Left kidney (tissue), 2 donors: Measurements from ENCODE around the gene PPP1R16B. TPM values are rescaled to one million over a fixed set of nuclear protein-coding genes. Genes with fewer than 3 reads are reported as not detected.

Experiments used
- DNase-seq: peaks from one replicate; pipeline ENCODE4 v3.0.0-alpha.2; 2013
- polyA plus RNA-seq: library from polyadenylated mRNA; unstranded; fragments of 120-200 nt; gene quantifications from one replicate; pipeline ENCODE4 v1.2.1, GENCODE V29; 2013; ENCODE audit not compliant: insufficient read length

Gene PPP1R16B
- polyA plus RNA-seq, 1 donor = 6.9 TPM

GRCh38 chr20:38875175-38875993, 69.9 kb downstream of the PPP1R16B start:
- DNase-seq = no peak

- DNase-seq = no peak
These were observed 72.0 kb downstream of the PPP1R16B start for GRCh38 chr20:38877483-38877882.

GRCh38 chr20:38878866-38879265, 73.4 kb downstream of the PPP1R16B start:
- DNase-seq = peak; percentile 59

GRCh38 chr20:38880952-38881735, 75.6 kb downstream of the PPP1R16B start:
- DNase-seq = no peak

- DNase-seq = no peak
These were observed 76.4 kb downstream of the PPP1R16B start for GRCh38 chr20:38881806-38882440.

DNA sequence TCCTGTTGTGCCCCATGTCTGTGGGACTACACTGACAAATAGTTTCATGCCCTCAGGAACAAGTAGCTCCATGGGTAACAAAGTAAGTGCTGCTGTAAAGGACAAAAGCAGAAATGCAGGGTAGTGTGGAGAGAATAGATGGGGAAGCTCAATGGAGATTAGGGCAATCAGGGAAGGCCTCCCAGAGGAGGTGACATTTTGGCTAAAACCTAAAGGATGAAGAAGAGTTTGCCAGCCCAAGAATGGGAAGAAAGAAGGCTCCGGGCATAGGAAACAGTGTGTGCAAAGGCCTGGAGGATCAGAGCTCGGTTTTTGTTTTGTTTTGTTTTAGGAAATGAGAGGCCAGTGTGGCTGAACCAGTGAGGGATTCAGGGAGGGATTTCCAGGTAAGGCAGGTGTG, 77.1 kb downstream of the PPP1R16B start:
- no peak for DNase-seq

DNA sequence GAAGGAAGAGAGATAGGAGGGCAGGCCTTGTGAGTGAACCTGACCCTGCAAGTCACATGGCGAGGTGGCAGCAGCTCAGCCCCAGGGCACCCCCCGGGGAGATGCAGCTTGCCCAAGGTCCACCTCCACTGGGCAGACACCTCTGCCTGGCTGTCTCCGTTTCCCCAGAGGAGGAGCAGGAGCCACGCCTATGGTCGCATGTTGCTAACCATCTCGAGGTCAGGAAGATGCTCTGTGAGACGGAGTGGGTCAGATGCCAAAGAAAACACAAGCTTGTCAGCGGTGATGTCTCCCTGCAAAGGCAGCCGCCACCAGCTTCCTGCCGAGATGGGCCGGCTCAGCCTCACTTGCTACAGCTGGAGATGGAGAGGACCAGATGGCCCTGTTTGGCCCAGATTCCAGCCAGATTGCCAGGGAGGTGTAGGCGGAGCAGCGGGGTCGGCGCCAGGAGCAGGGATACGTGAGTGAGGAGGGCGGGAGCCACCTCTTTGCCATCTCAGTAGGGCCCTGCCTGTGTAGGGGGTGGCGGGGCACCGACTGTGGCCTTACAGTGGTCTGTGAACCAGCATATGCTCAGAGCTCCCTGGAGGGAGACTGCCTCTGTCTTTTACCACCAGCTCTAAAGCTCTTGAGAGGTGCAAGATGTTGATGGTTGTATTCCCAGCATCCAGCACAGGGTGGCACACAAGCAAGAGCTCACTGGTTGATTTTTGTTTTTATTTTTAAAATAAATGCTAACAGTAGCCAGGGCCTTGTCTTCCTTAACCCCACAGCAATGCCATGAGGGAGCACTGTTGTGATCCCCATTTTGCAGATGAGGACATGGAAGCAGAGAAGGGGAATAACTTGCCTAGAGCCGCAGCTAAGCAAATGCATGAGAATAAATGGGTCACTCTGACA, 77.8 kb downstream of the PPP1R16B start:
- no peak for DNase-seq

GRCh38 chr20:38883981-38884733, 78.7 kb downstream of the PPP1R16B start:
- DNase-seq = no peak

DNA sequence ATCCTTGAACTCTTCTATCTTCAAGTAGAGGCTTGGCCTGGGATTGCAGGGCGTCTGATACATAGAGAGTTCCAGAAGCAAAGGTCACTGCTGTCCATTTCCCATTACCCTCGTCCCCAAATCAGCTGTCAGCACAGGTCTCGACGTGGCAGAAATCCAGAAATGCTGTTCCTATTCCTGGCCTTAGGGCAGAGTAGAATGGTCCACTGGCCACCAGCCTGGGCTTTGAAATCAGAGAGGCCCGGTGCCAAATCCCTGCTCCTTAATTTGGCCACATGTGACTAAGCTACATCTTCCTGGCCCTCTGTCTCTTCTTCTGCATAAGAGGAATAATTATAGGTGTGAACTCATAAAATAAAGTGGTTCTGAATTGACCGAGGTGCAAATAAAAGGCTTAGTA, 79.9 kb downstream of the PPP1R16B start:
- no peak for DNase-seq

DNA sequence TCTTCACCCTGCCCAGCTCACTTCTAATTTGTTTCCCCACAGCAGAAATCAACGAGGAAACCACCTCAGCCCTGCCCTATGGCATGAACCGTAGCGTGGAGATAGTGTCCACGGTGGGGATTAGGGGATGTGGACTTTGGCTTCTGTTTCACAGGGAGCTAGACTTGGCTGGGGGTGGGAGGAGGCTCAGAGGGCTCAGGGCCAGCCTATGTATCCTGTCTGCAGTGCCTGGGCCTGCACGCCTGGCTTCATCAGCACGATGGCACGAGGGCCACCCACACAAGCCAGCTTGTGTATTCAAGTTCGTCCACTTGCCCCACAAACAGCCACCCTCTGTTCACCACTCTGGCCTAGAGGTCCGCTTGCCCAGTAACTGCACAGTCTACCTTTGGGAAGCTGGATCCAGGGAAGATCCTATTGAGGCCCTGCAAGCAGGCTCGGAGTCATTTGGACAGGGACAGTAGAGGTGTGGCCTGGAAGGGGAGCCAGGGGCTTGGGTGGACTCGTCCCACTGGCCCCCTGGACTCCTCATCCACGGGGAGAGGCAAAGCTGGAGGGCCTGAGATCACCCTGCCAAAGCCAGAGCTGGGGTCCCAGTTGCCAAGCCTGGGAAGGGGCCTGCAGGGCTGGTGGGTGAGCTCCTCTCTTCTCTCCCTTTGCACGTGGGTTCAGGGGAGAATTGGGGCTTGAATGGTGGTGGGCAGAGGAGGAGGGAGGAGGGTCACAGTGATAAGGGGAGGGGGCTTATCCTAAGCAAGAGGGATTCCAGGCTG, 82.7 kb downstream of the PPP1R16B start:
- DNase-seq = no peak

GRCh38 chr20:38889050-38889449, 83.6 kb downstream of the PPP1R16B start:
- no peak for DNase-seq

DNA sequence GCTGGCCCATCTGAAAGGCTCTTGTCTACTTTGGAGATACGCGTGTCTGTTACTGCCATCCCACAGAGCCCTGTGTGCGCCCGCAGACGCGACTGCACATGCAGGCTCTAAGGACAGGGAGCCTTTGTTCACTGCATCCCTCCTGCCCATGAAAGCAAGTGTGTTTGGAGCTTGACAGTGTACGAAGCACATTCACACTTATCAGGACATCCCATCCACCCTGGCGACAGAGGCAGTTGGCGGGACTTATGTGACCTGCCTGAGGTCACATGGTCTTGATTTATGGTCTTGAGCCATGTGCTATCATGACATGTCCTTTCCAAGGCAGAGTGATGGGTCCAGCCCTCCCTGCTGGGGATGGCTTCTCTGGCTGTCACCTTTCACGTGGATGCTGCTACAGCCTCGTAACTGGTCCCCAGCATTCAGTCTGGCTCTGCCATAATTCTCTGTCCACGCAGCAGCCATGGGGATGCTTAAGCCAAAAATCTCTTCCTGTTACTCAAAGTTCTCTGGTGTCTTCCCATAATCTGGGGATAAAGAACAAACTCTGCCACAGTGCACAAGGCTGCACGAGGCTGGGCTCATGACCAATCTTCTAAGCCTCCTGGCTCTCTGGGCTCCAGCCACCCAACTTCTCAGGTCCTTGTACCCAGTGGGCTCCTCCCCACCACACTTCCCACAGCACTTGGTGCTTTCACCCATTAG, 84.4 kb downstream of the PPP1R16B start:
- DNase-seq = no peak

GRCh38 chr20:38890497-38890818, 85.0 kb downstream of the PPP1R16B start:
- DNase-seq = no peak

DNA sequence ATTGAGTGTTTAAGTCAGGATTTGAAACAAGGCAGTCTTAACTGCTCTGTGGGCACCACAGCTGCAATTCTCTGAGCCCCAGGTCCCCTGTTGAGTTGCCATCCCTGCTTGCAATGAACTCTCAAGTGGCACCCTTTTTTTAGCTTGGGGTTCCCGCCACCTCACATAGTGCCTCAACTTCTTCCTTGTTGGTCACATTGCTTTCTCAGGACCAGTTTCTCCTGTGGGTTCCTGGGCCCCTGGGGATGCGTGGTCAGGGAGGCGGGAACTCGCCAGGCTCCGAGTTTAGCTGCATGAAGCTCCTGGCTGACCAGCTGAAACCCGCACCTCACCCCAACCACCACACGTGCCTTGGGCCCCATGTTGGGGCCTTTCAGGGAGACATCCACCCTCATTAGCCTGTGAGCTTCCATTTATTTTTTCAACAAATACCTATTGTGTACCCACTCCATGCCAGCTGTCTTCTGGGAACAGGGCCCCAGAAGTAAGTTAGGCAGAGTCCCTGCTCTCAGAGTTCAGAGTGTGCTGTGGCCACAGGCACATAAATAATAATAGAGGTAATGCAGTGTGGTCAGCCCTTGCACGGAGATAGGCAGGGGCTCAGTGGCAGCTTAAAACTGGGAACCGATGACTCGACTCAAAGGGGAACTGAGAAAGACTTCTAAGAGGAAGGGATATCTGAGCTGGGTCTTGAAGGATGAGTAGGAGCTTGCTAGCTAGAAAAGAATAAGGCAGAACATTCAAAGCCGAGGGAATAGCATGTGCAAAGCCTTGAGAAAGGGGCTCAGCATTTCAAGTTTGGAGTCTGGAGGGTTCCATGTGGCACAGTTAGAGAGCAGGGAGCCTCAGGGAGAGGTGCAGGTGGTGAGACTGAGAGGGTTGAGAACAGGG, 86.8 kb downstream of the PPP1R16B start:
- DNase-seq = no peak

DNA sequence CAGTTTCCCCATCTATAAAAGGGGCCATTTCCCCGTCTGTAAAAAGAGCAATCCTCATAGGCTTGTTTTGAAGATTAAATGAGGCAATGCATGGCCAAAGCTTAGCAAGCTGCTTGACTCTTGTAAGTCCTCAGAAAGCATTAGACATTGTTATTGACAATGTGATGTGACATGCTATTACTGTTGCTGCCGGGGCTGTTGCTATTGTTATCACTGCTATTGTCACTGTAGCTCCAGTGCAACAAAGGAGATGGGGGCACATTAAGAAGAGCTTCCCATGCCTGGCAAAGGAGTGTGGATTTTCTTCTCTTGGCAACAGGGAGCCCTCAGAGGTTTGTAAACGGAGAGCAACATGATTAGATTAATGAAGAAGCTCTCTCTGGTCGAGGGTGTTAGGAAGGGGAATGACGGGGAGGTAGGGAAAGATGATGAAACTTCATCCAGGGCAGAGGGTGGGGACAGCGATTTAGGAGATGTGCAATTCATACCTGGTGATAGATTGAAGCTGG, 87.6 kb downstream of the PPP1R16B start:
- DNase-seq = no peak

GRCh38 chr20:38893565-38894090, 88.1 kb downstream of the PPP1R16B start:
- DNase-seq = no peak

- no peak for DNase-seq
These were observed 88.8 kb downstream of the PPP1R16B start for GRCh38 chr20:38894091-38894847.
